GM18508 (cell line): ENCODE data around the gene RGS17.
"Not testable (repeated sequence)": the region's sequence is repeated elsewhere in the genome, so short reads cannot be mapped to it uniquely, and the experiment has no call there.

ENCODE experiments used
- ATAC-seq: cut with Tn5 transposase; IDR thresholded peaks from one replicate; pipeline ENCODE4 v1.9.1; 2021; ENCODE audit warnings: moderate number of reproducible peaks; ENCODE audit not compliant: insufficient read depth, unreplicated experiment

The RGS17 gene

GRCh38 chr6:153000790-153001189 is 130.3 kb downstream of the RGS17 start:
- ATAC-seq, result not testable (repeated sequence)

GRCh38 chr6:153000243-153000642 is 130.8 kb downstream of the RGS17 start:
- ATAC-seq, result no peak

- ATAC-seq, result not testable (repeated sequence)
Measured at GRCh38 chr6:152999538-152999937, 131.5 kb downstream of the RGS17 start.

- ATAC-seq, result no peak
Measured at GRCh38 chr6:152993847-152994246, 137.2 kb downstream of the RGS17 start.

- no peak for ATAC-seq
Measured at GRCh38 chr6:152993431-152993830, 137.7 kb downstream of the RGS17 start.

- no peak for ATAC-seq
Measured at GRCh38 chr6:152986978-152987377, 144.1 kb downstream of the RGS17 start.

GRCh38 chr6:152985300-152985699 is 145.8 kb downstream of the RGS17 start:
- ATAC-seq, result not testable (repeated sequence)

- ATAC-seq, result peak; percentile 32
Measured at GRCh38 chr6:152984513-152984872, 146.6 kb downstream of the RGS17 start.

GRCh38 chr6:152983637-152984512 is 147.2 kb downstream of the RGS17 start:
- peak; percentile 20 for ATAC-seq

GRCh38 chr6:152982904-152983636 is 148.0 kb downstream of the RGS17 start, which contains the start of gene FBXO5:
Gene FBXO5 (minus strand): TSS chr6:152983041. CDS start chr6:152982959, 82 bp downstream.
- peak; percentile 66 for ATAC-seq

GRCh38 chr6:152981989-152982903 is 148.8 kb downstream of the RGS17 start:
- no peak for ATAC-seq

GRCh38 chr6:152981219-152981618 is 149.9 kb downstream of the RGS17 start:
- ATAC-seq, result no peak

- ATAC-seq, result no peak
Measured at GRCh38 chr6:152980656-152981055, 150.4 kb downstream of the RGS17 start.

GRCh38 chr6:152979116-152979515 is 152.0 kb downstream of the RGS17 start:
- ATAC-seq, result no peak

GRCh38 chr6:152978058-152978457 is 153.0 kb downstream of the RGS17 start:
- no peak for ATAC-seq

GRCh38 chr6:152977556-152977955 is 153.5 kb downstream of the RGS17 start:
- ATAC-seq, result no peak

GRCh38 chr6:152976749-152977148 is 154.3 kb downstream of the RGS17 start:
- no peak for ATAC-seq

GRCh38 chr6:152975204-152975915 is 155.7 kb downstream of the RGS17 start:
- ATAC-seq, result no peak

- ATAC-seq, result no peak
Measured at GRCh38 chr6:152973916-152974315, 157.2 kb downstream of the RGS17 start.
